Left lung (tissue), 10 donors: Measurements from ENCODE around the gene NDST3. TPM values are rescaled to one million over a fixed set of nuclear protein-coding genes. Genes with fewer than 3 reads are reported as not detected.

Experiments
- ATAC-seq: fragments of 200-7000 bp; cut with Tn5 transposase; one replicate; pipeline ENCODE4 v1.9.1; 2020; ENCODE audit warnings: moderate library complexity
- DNase-seq, 4 donors: peaks; one replicate each; pipeline ENCODE4 v3.0.0-alpha.2; 2013 to 2020
- H3K27ac ChIP-seq, 2 donors: fragments of 200-600 bp; sonication (generic) in 1 of 2; one replicate each; pipeline versions ENCODE4 v1.5.0 to v1.8.0; 2020 to 2021
- H3K27me3 ChIP-seq, 2 donors: fragments of 200-600 bp; sonication (generic) in 1 of 2; one replicate each; pipeline versions ENCODE4 v1.5.0 to v1.8.0; 2020 to 2021
- H3K36me3 ChIP-seq, 2 donors: fragments of 200-600 bp; sonication (generic) in 1 of 2; one replicate each; pipeline versions ENCODE4 v1.5.0 to v1.8.0; 2020 to 2021
- H3K4me1 ChIP-seq, 2 donors: fragments of 200-600 bp; one replicate each; pipeline ENCODE4 v1.8.0; 2021
- H3K4me3 ChIP-seq, 2 donors: fragments of 200-600 bp; sonication (generic) in 1 of 2; one replicate each; pipeline versions ENCODE4 v1.5.0 to v1.8.0; 2020 to 2021; ENCODE audit warnings: mild to moderate bottlenecking in 1 of 2
- H3K9me3 ChIP-seq, 2 donors: fragments of 200-600 bp; sonication (generic) in 1 of 2; one replicate each; pipeline versions ENCODE4 v1.5.0 to v1.8.0; 2020 to 2021
- intact Hi-C, 2 donors: fragments of 100-400 bp; cut with DNase I; formaldehyde crosslinking; loops; one replicate each; pipeline versions ENCODE4 v1.11.2 to v1.14.2; 2022
- polyA plus RNA-seq, 6 donors: library from polyadenylated mRNA; unstranded; fragments of 120-200 nt; gene quantifications; one replicate each; pipeline ENCODE4 v1.2.1, GENCODE V29; 2013; ENCODE audit not compliant: insufficient read length in 6 of 6
- total RNA-seq, 2 donors: library from RNA; stranded (reverse); fragmentation: NEBNext Ultra II Directional; extraction: Animal tissue kit (Norgen Biotek cat#: 25700); gene quantifications; one replicate each; pipeline ENCODE4 v1.2.1, GENCODE V29; 2021
- TF ChIP-seq, protein P1 (sequence below), 2 donors: fragments of 200-600 bp; sonication (generic) in 1 of 2; IDR thresholded peaks; one replicate each; pipeline versions ENCODE4 v1.5.0 to v1.8.0; 2021; ENCODE audit warnings: antibody characterized with exemption in 2 of 2
- donor health status: DM: no; HTN: yes; CAD: no.
- donor health status: DM: no; HTN: no; CAD: no.

Gene NDST3
- total and polyA plus RNA-seq, 8 donors, result 0.05 to 2.0 (median 1.6) TPM

- TF ChIP-seq, protein P1, sequence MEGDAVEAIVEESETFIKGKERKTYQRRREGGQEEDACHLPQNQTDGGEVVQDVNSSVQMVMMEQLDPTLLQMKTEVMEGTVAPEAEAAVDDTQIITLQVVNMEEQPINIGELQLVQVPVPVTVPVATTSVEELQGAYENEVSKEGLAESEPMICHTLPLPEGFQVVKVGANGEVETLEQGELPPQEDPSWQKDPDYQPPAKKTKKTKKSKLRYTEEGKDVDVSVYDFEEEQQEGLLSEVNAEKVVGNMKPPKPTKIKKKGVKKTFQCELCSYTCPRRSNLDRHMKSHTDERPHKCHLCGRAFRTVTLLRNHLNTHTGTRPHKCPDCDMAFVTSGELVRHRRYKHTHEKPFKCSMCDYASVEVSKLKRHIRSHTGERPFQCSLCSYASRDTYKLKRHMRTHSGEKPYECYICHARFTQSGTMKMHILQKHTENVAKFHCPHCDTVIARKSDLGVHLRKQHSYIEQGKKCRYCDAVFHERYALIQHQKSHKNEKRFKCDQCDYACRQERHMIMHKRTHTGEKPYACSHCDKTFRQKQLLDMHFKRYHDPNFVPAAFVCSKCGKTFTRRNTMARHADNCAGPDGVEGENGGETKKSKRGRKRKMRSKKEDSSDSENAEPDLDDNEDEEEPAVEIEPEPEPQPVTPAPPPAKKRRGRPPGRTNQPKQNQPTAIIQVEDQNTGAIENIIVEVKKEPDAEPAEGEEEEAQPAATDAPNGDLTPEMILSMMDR (IDR thresholded peaks at IDR 0.05), result no peak
- H3K4me3 ChIP-seq, result no peak overlapping the region
- ATAC-seq (no peak), DNase-seq (no peak)
- intact Hi-C loops, result no loop called here
- H3K36me3 ChIP-seq, result no peaks in the 10 kb centered on the region
- no peaks in the 10 kb centered on the region for H3K27me3 ChIP-seq
- H3K9me3 ChIP-seq, result no peaks in the 10 kb centered on the region
- no peak overlapping the region for H3K27ac ChIP-seq
- H3K4me1 ChIP-seq, result no peaks in the 10 kb centered on the region
Measured at GRCh38 chr4:118005883-118006282, 28.4 kb upstream of the NDST3 start.

- TF ChIP-seq, protein P1 (IDR thresholded peaks at IDR 0.05), result no peak
- H3K27ac ChIP-seq, result no peak overlapping the region
- ATAC-seq (no peak), DNase-seq (no peak)
- no peaks in the 10 kb centered on the region for H3K4me1 ChIP-seq
- H3K9me3 ChIP-seq, result no peaks in the 10 kb centered on the region
- intact Hi-C loops, result no loop called here
- no peaks in the 10 kb centered on the region for H3K27me3 ChIP-seq
- no peaks in the 10 kb centered on the region for H3K36me3 ChIP-seq
- H3K4me3 ChIP-seq, result no peak overlapping the region
Measured at GRCh38 chr4:118012142-118012541, 22.1 kb upstream of the NDST3 start.

GRCh38 chr4:118014831-118015230 lies 19.5 kb upstream of the NDST3 start:
- no peaks in the 10 kb centered on the region for H3K9me3 ChIP-seq
- no peaks in the 10 kb centered on the region for H3K36me3 ChIP-seq
- H3K4me1 ChIP-seq, result no peaks in the 10 kb centered on the region
- no peak overlapping the region for H3K4me3 ChIP-seq
- TF ChIP-seq, protein P1 (IDR thresholded peaks at IDR 0.05), result no peak
- no peaks in the 10 kb centered on the region for H3K27me3 ChIP-seq
- intact Hi-C loops, result no loop called here
- no peak for DNase-seq
- ATAC-seq, result no peak
- H3K27ac ChIP-seq, result no peak overlapping the region

DNA sequence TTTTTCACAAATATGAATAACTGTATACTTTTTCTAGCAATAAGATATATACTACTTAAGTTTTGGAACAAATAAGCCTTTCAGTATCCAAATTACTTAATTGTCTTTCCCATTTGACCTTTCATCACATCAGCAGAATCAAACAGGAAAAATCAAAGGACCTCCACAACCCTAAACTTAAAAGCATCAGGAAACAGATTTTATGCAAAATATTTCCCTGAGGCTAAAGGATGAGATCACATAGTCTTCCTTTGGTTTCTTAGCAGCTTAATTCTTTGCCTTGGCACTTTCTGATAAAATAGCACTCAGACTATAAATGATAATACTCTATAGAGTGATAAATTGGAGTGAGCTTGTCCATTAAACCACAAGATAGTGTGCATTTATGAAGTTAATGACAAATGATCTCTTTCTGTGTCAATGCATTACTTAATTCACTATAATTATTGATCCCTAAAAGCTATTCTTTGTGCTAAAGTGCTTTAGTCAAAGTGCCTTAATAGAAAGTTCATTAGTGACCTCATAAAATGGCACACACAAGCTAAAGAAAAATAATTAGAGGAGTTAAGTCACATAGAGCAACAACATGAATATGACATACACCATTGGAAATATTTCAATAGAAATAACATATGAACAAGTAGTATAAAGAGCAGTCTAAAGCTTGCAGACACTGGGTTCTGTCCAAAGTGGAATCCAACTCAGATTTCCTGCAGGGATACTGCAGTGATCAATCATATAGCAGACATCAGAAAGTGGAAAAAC lies 15.7 kb upstream of the NDST3 start:
- no peak for ATAC-seq
- Histone ChIP-seq H3K27me3 (no peaks in the 10 kb centered on the region), H3K27ac (no peak overlapping the region), H3K4me3 (no peak overlapping the region), H3K4me1 (no peaks in the 10 kb centered on the region), H3K36me3 (no peaks in the 10 kb centered on the region), H3K9me3 (no peaks in the 10 kb centered on the region)
- intact Hi-C loops, result no loop called here
- DNase-seq, result no peak
- TF ChIP-seq, protein P1 (IDR thresholded peaks at IDR 0.05), result no peak

GRCh38 chr4:118026806-118027205 lies 7.5 kb upstream of the NDST3 start:
- no peaks in the 10 kb centered on the region for H3K36me3 ChIP-seq
- H3K9me3 ChIP-seq, result no peaks in the 10 kb centered on the region
- no peak overlapping the region for H3K4me3 ChIP-seq
- no peaks in the 10 kb centered on the region for H3K4me1 ChIP-seq
- intact Hi-C loops, result no loop called here
- TF ChIP-seq, protein P1 (IDR thresholded peaks at IDR 0.05), result no peak
- H3K27ac ChIP-seq, result no peak overlapping the region
- ATAC-seq (no peak), DNase-seq (no peak)
- H3K27me3 ChIP-seq, result peaks cover 0 to 14% of the 10 kb centered on the region in 2 donors
